WTC11 (cell line): ENCODE measurements around the gene ANKRD28. TPM values are rescaled to one million over a fixed set of nuclear protein-coding genes. Genes with fewer than 3 reads are reported as not detected.

Experiments
- ATAC-seq: fragments of 200-7000 bp; cut with Tn5 transposase; 2 replicates; pipeline ENCODE4 v1.10.0; 2021; ENCODE audit warnings: mild to moderate bottlenecking, moderate library complexity
- CTCF ChIA-PET: fragments of 300-600 bp; sonication (Branson Sonifier 250); formaldehyde crosslinking; loops from one replicate; lab custom pipeline; 2021; ENCODE audit warnings: antibody characterized with exemption; lab: Charles Lee
- POLR2A ChIA-PET: fragments of 350-600 bp; sonication (Branson Sonifier 250); formaldehyde crosslinking; loops from one replicate; lab custom pipeline; 2021; ENCODE audit warnings: antibody characterized with exemption; lab: Charles Lee
- DNase-seq: peaks from one replicate; pipeline ENCODE4 v3.0.0; 2021; ENCODE audit warnings: low spot score
- H3K27ac Mint-ChIP-seq: 2 replicates; pipeline ENCODE4 v1.8.0; 2021; ENCODE audit warnings: mixed read lengths
- H3K27me3 Mint-ChIP-seq: 2 replicates; pipeline ENCODE4 v1.8.0; 2021; ENCODE audit warnings: low read depth, mild to moderate bottlenecking, moderate library complexity, mixed read lengths
- H3K36me3 Mint-ChIP-seq: 2 replicates; pipeline ENCODE4 v1.8.0; 2021; ENCODE audit warnings: mixed read lengths
- H3K4me1 Mint-ChIP-seq: 2 replicates; pipeline ENCODE4 v1.8.0; 2022; ENCODE audit warnings: mixed read lengths
- H3K4me3 Mint-ChIP-seq: 2 replicates; pipeline ENCODE4 v1.8.0; 2021; ENCODE audit warnings: mild to moderate bottlenecking, moderate library complexity, mixed read lengths
- H3K9me3 Mint-ChIP-seq: 2 replicates; pipeline ENCODE4 v1.8.0; 2021; ENCODE audit warnings: mixed read lengths
- AR ChIP-seq: fragments of 250-450 bp; sonication (Bioruptor Pico); IDR thresholded peaks from 2 replicates; pipeline ENCODE4 v1.9.0; 2021; ENCODE audit warnings: mild to moderate bottlenecking
- ARID4B ChIP-seq: sonication (generic); formaldehyde crosslinking; IDR thresholded peaks from 2 replicates; pipeline ENCODE4 v1.8.0; 2023; ENCODE audit warnings: missing genetic modification reagents, mild to moderate bottlenecking, borderline replicate concordance
- CREM ChIP-seq: sonication (generic); formaldehyde crosslinking; IDR thresholded peaks from 2 replicates; pipeline ENCODE4 v1.8.1; 2022; ENCODE audit warnings: mild to moderate bottlenecking, missing genetic modification reagents, moderate library complexity
- E2F4 ChIP-seq: sonication (generic); formaldehyde crosslinking; IDR thresholded peaks from 2 replicates; pipeline ENCODE4 v1.8.1; 2022; ENCODE audit warnings: low read depth, mild to moderate bottlenecking, moderate library complexity, missing genetic modification reagents, borderline replicate concordance
- ERG ChIP-seq: fragments of 250-450 bp; sonication (Bioruptor Pico); IDR thresholded peaks from 2 replicates; pipeline ENCODE4 v1.8.0; 2021; ENCODE audit warnings: mild to moderate bottlenecking
- GABPB1 ChIP-seq: sonication (generic); formaldehyde crosslinking; IDR thresholded peaks from 2 replicates; pipeline ENCODE4 v1.8.1; 2023; ENCODE audit warnings: mild to moderate bottlenecking, missing genetic modification reagents
- HMGA2 ChIP-seq: fragments of 250-450 bp; sonication (Bioruptor Pico); IDR thresholded peaks from 2 replicates; pipeline ENCODE4 v1.4.0; 2021; ENCODE audit warnings: mild to moderate bottlenecking, moderate library complexity
- HMGXB4 ChIP-seq: sonication (generic); formaldehyde crosslinking; IDR thresholded peaks from 2 replicates; pipeline ENCODE4 v1.8.1; 2023; ENCODE audit warnings: mild to moderate bottlenecking, moderate library complexity, missing genetic modification reagents
- IRF2 ChIP-seq: sonication (generic); formaldehyde crosslinking; IDR thresholded peaks from 2 replicates; pipeline ENCODE4 v1.8.0; 2022; ENCODE audit warnings: low read depth, missing genetic modification reagents, borderline replicate concordance
- JAZF1 ChIP-seq: fragments of 250-450 bp; sonication (Bioruptor Pico); IDR thresholded peaks from 2 replicates; pipeline ENCODE4 v1.9.0; 2021; ENCODE audit warnings: moderate library complexity, mild to moderate bottlenecking, inconsistent platforms
- JUN ChIP-seq: sonication (generic); formaldehyde crosslinking; IDR thresholded peaks from 2 replicates; pipeline ENCODE4 v1.8.0; 2023; ENCODE audit warnings: mild to moderate bottlenecking, missing genetic modification reagents
- MXD4 ChIP-seq: fragments of 250-450 bp; sonication (Bioruptor Pico); IDR thresholded peaks from 2 replicates; pipeline ENCODE4 v1.8.0; 2021; ENCODE audit warnings: mild to moderate bottlenecking, moderate library complexity, borderline replicate concordance
- NFYB ChIP-seq: sonication (generic); formaldehyde crosslinking; conservative IDR thresholded peaks from 2 replicates; pipeline ENCODE4 v1.8.0; 2022; ENCODE audit warnings: low read depth, missing genetic modification reagents
- RELA ChIP-seq: sonication (generic); formaldehyde crosslinking; IDR thresholded peaks from 2 replicates; pipeline ENCODE4 v1.8.1; 2022; ENCODE audit warnings: missing genetic modification reagents, mild to moderate bottlenecking, borderline replicate concordance
- USF1 ChIP-seq: sonication (generic); formaldehyde crosslinking; IDR thresholded peaks from 2 replicates; pipeline ENCODE4 v1.8.0; 2022; ENCODE audit warnings: mild to moderate bottlenecking, missing genetic modification reagents
- USF2 ChIP-seq: sonication (generic); formaldehyde crosslinking; IDR thresholded peaks from 2 replicates; pipeline ENCODE4 v1.8.1; 2023; ENCODE audit warnings: mild to moderate bottlenecking, missing genetic modification reagents, moderate library complexity
- ZMAT4 ChIP-seq: fragments of 250-450 bp; sonication (Bioruptor Pico); IDR thresholded peaks from 2 replicates; pipeline ENCODE4 v1.9.0; 2021; ENCODE audit warnings: mild to moderate bottlenecking
- ZNF232 ChIP-seq: sonication (generic); formaldehyde crosslinking; IDR thresholded peaks from 2 replicates; pipeline ENCODE4 v1.8.0; 2022; ENCODE audit warnings: mild to moderate bottlenecking, missing genetic modification reagents
- ZNF512 ChIP-seq: sonication (generic); formaldehyde crosslinking; IDR thresholded peaks from 2 replicates; pipeline ENCODE4 v1.8.1; 2022; ENCODE audit warnings: missing genetic modification reagents, borderline replicate concordance
- ZSCAN18 ChIP-seq: fragments of 250-450 bp; sonication (Bioruptor Pico); IDR thresholded peaks from 2 replicates; pipeline ENCODE4 v2.1.2; 2022; ENCODE audit warnings: mild to moderate bottlenecking, moderate library complexity
- total RNA-seq: library from RNA; stranded (reverse); gene quantifications from 3 replicates; pipeline ENCODE4 v1.2.3, GENCODE V29; 2021

Gene ANKRD28
- total RNA-seq, 1 experiment from 2014 or later, result 51.6 TPM

GRCh38 chr3:15801298-15801697 lies 3.5 kb upstream of the ANKRD28 start (continued):
- TF ChIP-seq USF2 (CRISPR knock-in tag), result no peak
- TF ChIP-seq ZMAT4 (CRISPR knock-in tag), result no peak
- no peak for TF ChIP-seq HMGA2 (CRISPR knock-in tag)
- no peak for TF ChIP-seq NFYB
- no peak for TF ChIP-seq CREM (CRISPR knock-in tag)
- no peak for TF ChIP-seq GABPB1 (CRISPR knock-in tag)
- TF ChIP-seq ARID4B (CRISPR knock-in tag), result no peak

- no peaks in the 10 kb centered on the region for H3K36me3 Mint-ChIP-seq
- no peak for DNase-seq
- no peaks in the 10 kb centered on the region for H3K9me3 Mint-ChIP-seq
- ChIA-PET CTCF (no interaction called here), POLR2A (no interaction called here)
- H3K4me3 Mint-ChIP-seq, result no peak overlapping the region
- H3K27ac Mint-ChIP-seq, result no peak overlapping the region
- peaks cover 41% of the 10 kb centered on the region for H3K4me1 Mint-ChIP-seq
- no peak for ATAC-seq
- H3K27me3 Mint-ChIP-seq, result no peaks in the 10 kb centered on the region
- TF ChIP-seq E2F4 (CRISPR knock-in tag) (no peak), IRF2 (CRISPR knock-in tag) (no peak), ZNF232 (CRISPR knock-in tag) (no peak), GABPB1 (CRISPR knock-in tag) (no peak), USF1 (CRISPR knock-in tag) (no peak), AR (no peak), ZSCAN18 (no peak), JAZF1 (CRISPR knock-in tag) (no peak), ERG (no peak), RELA (CRISPR knock-in tag) (no peak), MXD4 (no peak), JUN (no peak), ZNF512 (CRISPR knock-in tag) (no peak), HMGXB4 (CRISPR knock-in tag) (no peak)
Measured at GRCh38 chr3:15800780-15801179, 3.0 kb upstream of the ANKRD28 start.
